ENCODE data around the gene TENM3. TPM values are rescaled to one million over a fixed set of nuclear protein-coding genes. Genes with fewer than 3 reads are reported as not detected.

TENM3 gene
- total and polyA plus RNA-seq, 2 experiments from 2014 or later: 16.1 to 70.9 TPM

- no peak overlapping the region for H3K27ac ChIP-seq
- no peaks in the 10 kb centered on the region for H3K9me3 ChIP-seq (ENCODE audit: low read depth)
- H3K4me3 ChIP-seq: no peak overlapping the region
- no peak overlapping the region for H2AFZ ChIP-seq
- H3K27me3 ChIP-seq: no peaks in the 10 kb centered on the region
- H3K4me2 ChIP-seq: no peak overlapping the region
- 83% methylated on average over 16 of the region's 16 CpGs for WGBS (ENCODE audit: low lambda C conversion rate, missing lambda C conversion rate)
- no peaks in the 10 kb centered on the region for H3K9me2 ChIP-seq (replicated peaks; ENCODE audit: insufficient read depth)
- no peak for DNase-seq (ENCODE audit: low spot score)
- no peaks in the 10 kb centered on the region for H3K79me2 ChIP-seq
- H3K4me1 ChIP-seq (ENCODE audit: insufficient read depth): no peaks in the 10 kb centered on the region
- no peaks in the 10 kb centered on the region for H4K20me1 ChIP-seq (ENCODE audit: insufficient read depth, poor library complexity, severe bottlenecking)
- TF ChIP-seq EZH2phosphoT487 (IDR thresholded peaks at IDR 0.05; ENCODE audit: low read depth, severe bottlenecking, unreplicated experiment): no peak
- TF ChIP-seq EZH2 (IDR thresholded peaks at IDR 0.05; ENCODE audit: borderline replicate concordance): no peak
- no peak for TF ChIP-seq CTCF (IDR thresholded peaks at IDR 0.05; ENCODE audit: poor library complexity)
- H3K36me3 ChIP-seq (replicated peaks; ENCODE audit: insufficient read depth, low read depth): no peaks in the 10 kb centered on the region
Measured at GRCh38 chr4:182325848-182326255, 82.7 kb downstream of the TENM3 start.

GRCh38 chr4:182328505-182328904, 85.3 kb downstream of the TENM3 start:
- Histone ChIP-seq H3K36me3 (replicated peaks; ENCODE audit: insufficient read depth, low read depth) (no peaks in the 10 kb centered on the region), H3K4me1 (ENCODE audit: insufficient read depth) (no peaks in the 10 kb centered on the region), H3K79me2 (no peaks in the 10 kb centered on the region), H2AFZ (no peak overlapping the region), H3K9me2 (replicated peaks; ENCODE audit: insufficient read depth) (no peaks in the 10 kb centered on the region), H4K20me1 (ENCODE audit: insufficient read depth, poor library complexity, severe bottlenecking) (no peaks in the 10 kb centered on the region), H3K9me3 (ENCODE audit: low read depth) (no peaks in the 10 kb centered on the region), H3K27ac (no peak overlapping the region), H3K27me3 (no peaks in the 10 kb centered on the region), H3K4me2 (no peak overlapping the region), H3K4me3 (no peak overlapping the region)
- no peak for DNase-seq (ENCODE audit: low spot score)
- 94% methylated on average over 7 of the region's 7 CpGs for WGBS (ENCODE audit: low lambda C conversion rate, missing lambda C conversion rate)
- TF ChIP-seq EZH2 (IDR thresholded peaks at IDR 0.05; ENCODE audit: borderline replicate concordance) (no peak), EZH2phosphoT487 (IDR thresholded peaks at IDR 0.05; ENCODE audit: low read depth, severe bottlenecking, unreplicated experiment) (no peak), CTCF (IDR thresholded peaks at IDR 0.05; ENCODE audit: poor library complexity) (no peak)

- H3K9me3 ChIP-seq (ENCODE audit: low read depth): peaks cover 5% of the 10 kb centered on the region
- H3K36me3 ChIP-seq (replicated peaks; ENCODE audit: insufficient read depth, low read depth): no peaks in the 10 kb centered on the region
- H3K4me2 ChIP-seq: no peak overlapping the region
- WGBS (ENCODE audit: low lambda C conversion rate, missing lambda C conversion rate): 91% methylated on average over 1 of the region's 1 CpG
- H3K4me1 ChIP-seq (ENCODE audit: insufficient read depth): peaks cover 12% of the 10 kb centered on the region
- H2AFZ ChIP-seq: no peak overlapping the region
- H4K20me1 ChIP-seq (ENCODE audit: insufficient read depth, poor library complexity, severe bottlenecking): no peaks in the 10 kb centered on the region
- no peak for TF ChIP-seq EZH2phosphoT487 (IDR thresholded peaks at IDR 0.05; ENCODE audit: low read depth, severe bottlenecking, unreplicated experiment)
- TF ChIP-seq EZH2 (IDR thresholded peaks at IDR 0.05; ENCODE audit: borderline replicate concordance): no peak
- no peak for TF ChIP-seq CTCF (IDR thresholded peaks at IDR 0.05; ENCODE audit: poor library complexity)
- no peak overlapping the region for H3K27ac ChIP-seq
- H3K79me2 ChIP-seq: no peaks in the 10 kb centered on the region
- H3K9me2 ChIP-seq (replicated peaks; ENCODE audit: insufficient read depth): no peaks in the 10 kb centered on the region
- DNase-seq (ENCODE audit: low spot score): no peak
- no peaks in the 10 kb centered on the region for H3K27me3 ChIP-seq
- no peak overlapping the region for H3K4me3 ChIP-seq
Measured at GRCh38 chr4:182337366-182337765, 94.2 kb downstream of the TENM3 start.

GRCh38 chr4:182338063-182338462, 94.9 kb downstream of the TENM3 start:
- no peak for TF ChIP-seq CTCF (IDR thresholded peaks at IDR 0.05; ENCODE audit: poor library complexity)
- TF ChIP-seq EZH2 (IDR thresholded peaks at IDR 0.05; ENCODE audit: borderline replicate concordance): no peak
- TF ChIP-seq EZH2phosphoT487 (IDR thresholded peaks at IDR 0.05; ENCODE audit: low read depth, severe bottlenecking, unreplicated experiment): no peak
- Histone ChIP-seq H3K4me1 (ENCODE audit: insufficient read depth) (peaks cover 12% of the 10 kb centered on the region), H3K9me3 (ENCODE audit: low read depth) (peaks cover 5% of the 10 kb centered on the region), H3K9me2 (replicated peaks; ENCODE audit: insufficient read depth) (no peaks in the 10 kb centered on the region), H2AFZ (no peak overlapping the region), H3K4me3 (no peak overlapping the region), H3K4me2 (no peak overlapping the region), H3K79me2 (no peaks in the 10 kb centered on the region), H3K36me3 (replicated peaks; ENCODE audit: insufficient read depth, low read depth) (no peaks in the 10 kb centered on the region), H3K27me3 (no peaks in the 10 kb centered on the region), H3K27ac (no peak overlapping the region), H4K20me1 (ENCODE audit: insufficient read depth, poor library complexity, severe bottlenecking) (no peaks in the 10 kb centered on the region)
- 69% methylated on average over 3 of the region's 3 CpGs for WGBS (ENCODE audit: low lambda C conversion rate, missing lambda C conversion rate)
- no peak for DNase-seq (ENCODE audit: low spot score)

Data from hepatocyte (in vitro differentiated cells).